ENCODE results near the gene ANKLE1. TPM values are rescaled to one million over a fixed set of nuclear protein-coding genes. Genes with fewer than 3 reads are reported as not detected.

ANKLE1 gene, protein sequence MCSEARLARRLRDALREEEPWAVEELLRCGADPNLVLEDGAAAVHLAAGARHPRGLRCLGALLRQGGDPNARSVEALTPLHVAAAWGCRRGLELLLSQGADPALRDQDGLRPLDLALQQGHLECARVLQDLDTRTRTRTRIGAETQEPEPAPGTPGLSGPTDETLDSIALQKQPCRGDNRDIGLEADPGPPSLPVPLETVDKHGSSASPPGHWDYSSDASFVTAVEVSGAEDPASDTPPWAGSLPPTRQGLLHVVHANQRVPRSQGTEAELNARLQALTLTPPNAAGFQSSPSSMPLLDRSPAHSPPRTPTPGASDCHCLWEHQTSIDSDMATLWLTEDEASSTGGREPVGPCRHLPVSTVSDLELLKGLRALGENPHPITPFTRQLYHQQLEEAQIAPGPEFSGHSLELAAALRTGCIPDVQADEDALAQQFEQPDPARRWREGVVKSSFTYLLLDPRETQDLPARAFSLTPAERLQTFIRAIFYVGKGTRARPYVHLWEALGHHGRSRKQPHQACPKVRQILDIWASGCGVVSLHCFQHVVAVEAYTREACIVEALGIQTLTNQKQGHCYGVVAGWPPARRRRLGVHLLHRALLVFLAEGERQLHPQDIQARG
- total RNA-seq, result 10 to 100 TPM in 2 of 3 donors, 1 to 10 TPM in 1; 7.6 to 19.0 (median 18.1) TPM

DNA sequence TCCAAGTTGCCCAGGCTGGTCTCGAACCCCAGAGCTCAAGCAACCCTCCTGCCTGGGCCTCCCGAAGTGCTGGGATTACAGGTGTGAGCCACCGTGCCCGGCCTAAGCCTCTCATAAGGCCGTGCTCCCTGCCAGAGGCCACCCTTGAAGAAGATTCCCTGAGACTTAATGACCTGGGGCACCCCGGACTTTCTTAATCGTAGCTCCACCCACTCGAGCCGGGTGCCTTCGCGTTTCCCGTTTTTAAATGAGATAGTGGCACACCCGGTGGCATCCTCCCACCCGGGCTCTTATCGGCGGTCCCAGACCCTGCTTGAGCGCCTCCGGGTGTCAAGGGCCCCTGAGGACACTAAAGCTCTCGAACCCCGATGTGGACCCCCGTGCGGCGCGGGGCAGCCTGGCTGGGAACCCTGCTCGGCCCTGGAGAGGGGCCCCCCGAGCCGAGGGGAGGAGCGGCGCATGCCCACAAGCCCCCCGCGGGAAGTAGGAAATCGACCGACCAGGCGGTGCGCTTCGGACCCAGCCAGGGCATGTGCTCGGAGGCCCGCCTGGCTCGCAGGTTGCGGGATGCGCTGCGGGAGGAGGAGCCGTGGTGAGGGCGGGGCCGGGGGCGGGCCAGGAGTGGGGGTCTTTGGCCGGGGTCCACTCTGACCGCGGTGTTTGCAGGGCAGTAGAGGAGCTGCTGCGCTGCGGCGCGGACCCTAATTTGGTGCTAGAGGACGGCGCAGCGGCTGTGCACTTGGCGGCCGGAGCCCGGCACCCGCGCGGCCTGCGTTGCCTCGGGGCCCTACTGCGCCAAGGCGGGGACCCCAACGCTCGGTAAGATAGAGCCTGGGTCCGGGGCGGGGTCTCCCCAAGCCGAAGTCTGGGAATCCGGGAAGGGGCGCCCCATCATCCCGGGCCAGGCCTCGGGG is at the start of gene ANKLE1:
ANKLE1 (plus strand) TSS at position 511 of the 914 bp plus-strand sequence; CDS start at position 531, 20 bp downstream.
- Mint-ChIP-seq H3K4me3 (peak within 1 kb of the TSS; percentile 82), H3K4me1 (ENCODE audit: low read depth) (peaks cover 7% of the 10 kb centered on the region), H3K36me3 (ENCODE audit: insufficient read depth) (peaks cover 6% of the 10 kb centered on the region), H3K27me3 (ENCODE audit: low read depth) (peaks cover under 1% of the 10 kb centered on the region), H3K9me3 (no peaks in the 10 kb centered on the region)
- no peak for DNase-seq
- ATAC-seq, result peak; percentile 25 to 57

DNA sequence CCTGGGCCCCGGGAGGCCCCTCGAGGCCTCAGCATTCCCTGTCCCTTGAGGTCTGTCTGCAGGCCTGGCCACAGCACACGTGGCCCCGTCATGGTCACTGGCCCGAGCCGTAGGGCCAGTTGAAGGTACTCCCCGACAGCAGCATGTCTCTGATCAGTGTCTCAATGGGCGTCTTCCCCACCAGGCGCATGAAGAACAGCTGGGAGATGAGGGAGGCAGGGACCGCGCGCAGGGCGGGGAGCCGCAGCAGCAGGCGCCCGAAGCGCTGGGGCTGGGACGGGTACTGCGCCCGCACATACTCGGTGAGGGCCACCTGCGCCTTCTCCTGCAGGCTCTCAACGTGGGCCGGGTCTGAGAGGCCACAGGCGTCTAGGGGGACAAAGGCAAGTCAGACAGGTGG is 49.4 kb upstream of the ANKLE1 start:
- DNase-seq (no peak), ATAC-seq (no peak)

DNA sequence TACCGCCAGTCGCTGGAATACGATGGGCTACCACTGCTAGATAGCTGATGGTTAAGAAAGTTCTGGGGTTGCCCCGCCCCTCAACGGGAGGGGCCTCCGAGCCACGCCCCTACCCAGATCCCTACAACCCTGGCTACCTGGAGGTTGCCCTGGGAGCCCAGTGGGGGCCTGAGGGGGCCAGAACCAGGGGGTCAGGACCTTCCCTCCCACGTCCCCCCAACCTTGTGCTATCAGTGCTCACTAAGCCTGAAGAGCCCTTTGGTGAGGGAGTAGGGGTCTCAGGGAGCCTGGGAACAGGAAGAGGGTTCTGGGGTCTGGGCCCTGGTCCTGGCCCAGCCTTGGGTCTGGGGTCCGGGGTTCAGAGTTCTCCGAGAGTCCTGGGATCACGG is 46.8 kb upstream of the ANKLE1 start:
- DNase-seq (peak; percentile 59), ATAC-seq (peak; percentile 63 to 73)
- Mint-ChIP-seq H3K4me3 (peak overlapping the region; percentile 83), H3K27me3 (ENCODE audit: low read depth) (no peaks in the 10 kb centered on the region), H3K9me3 (no peaks in the 10 kb centered on the region), H3K4me1 (ENCODE audit: low read depth) (peaks cover 14% of the 10 kb centered on the region), H3K36me3 (ENCODE audit: insufficient read depth) (no peaks in the 10 kb centered on the region)

More for the DNA sequence above, 49.4 kb upstream of the ANKLE1 start:
- peaks cover 14% of the 10 kb centered on the region for H3K4me1 Mint-ChIP-seq (ENCODE audit: low read depth)
- no peaks in the 10 kb centered on the region for H3K9me3 Mint-ChIP-seq
- H3K4me3 Mint-ChIP-seq, result no peak overlapping the region
- no peaks in the 10 kb centered on the region for H3K36me3 Mint-ChIP-seq (ENCODE audit: insufficient read depth)
- no peaks in the 10 kb centered on the region for H3K27me3 Mint-ChIP-seq (ENCODE audit: low read depth)

DNA sequence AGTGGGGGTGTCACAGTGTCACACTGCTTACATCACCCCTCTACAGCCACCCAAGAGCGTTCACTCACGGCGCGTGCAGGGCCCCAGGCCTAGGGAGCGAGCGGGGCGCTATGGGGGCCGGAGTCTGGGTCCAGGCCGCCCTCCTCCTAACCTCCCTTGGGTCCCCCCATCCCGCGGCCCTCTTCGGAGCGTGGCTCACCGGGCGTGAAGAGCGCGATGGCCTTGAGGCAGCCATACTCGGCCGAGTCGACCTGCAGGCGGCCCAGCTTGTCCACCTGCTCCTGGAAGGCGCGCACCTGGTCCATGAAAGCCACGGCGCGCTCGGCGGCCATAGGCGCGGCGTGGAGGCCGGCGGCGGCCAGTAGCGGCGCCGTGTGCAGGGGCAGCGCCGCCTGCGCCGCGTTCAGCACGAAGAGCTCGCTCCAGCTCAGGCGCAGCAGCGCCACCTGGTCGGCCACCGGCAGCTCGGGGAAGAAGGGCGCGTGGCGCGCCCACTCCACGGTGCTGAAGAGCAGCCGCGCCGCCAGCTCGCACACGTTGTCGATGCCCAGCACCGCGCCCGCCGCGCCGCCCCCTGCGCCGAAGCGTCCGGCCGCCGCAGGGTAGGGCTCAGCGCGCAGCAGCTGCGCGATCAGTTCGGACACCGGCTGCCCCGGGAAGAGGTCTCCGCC is 46.3 kb upstream of the ANKLE1 start:
- Mint-ChIP-seq H3K27me3 (ENCODE audit: low read depth) (no peaks in the 10 kb centered on the region), H3K36me3 (ENCODE audit: insufficient read depth) (no peaks in the 10 kb centered on the region), H3K4me1 (ENCODE audit: low read depth) (peaks cover 14% of the 10 kb centered on the region), H3K9me3 (no peaks in the 10 kb centered on the region), H3K4me3 (peak overlapping the region; percentile 83)
- DNase-seq (peak; percentile 77), ATAC-seq (peak; percentile 93)

DNA sequence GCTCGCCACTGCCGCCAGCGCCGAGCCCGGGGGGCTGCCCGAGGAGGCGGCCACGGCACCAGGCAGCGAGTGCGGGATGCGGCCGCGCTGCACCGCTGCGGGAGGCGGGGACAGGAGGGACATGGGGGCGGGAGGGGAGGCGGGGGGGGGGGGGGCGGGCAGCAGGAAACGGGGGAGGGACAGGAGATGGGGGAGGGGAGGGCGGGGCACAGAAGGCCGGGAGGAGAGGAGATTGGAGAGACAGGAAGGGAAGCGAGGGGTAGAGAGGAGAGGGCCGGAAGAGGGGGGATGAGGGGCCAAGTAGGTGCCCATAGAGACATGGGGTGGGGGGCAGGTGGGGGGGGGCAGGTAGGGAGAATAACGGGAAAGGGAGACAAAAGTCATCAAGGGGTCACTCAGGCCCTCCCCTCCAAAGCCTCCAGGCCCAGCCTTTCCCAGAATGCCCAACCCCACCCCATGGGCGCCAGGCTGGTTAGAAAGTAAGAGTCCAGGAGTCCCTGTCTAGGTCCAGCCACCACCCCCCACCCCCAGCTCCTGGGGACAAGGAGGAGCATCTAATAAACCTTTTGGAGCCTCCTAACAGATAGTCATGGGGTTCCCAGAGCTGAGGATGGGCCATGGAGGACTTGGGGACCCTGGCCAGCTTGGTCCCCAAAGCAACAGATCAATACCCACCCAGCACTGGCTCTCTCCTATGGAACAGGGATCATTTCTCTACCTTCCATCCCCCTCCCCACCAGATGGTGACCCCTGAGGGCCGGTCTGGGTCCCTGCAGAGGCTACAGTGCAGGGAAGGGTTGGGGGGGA is 45.5 kb upstream of the ANKLE1 start:
- ATAC-seq (peak; percentile 28 to 33), DNase-seq (no peak)
- Mint-ChIP-seq H3K36me3 (ENCODE audit: insufficient read depth) (no peaks in the 10 kb centered on the region), H3K27me3 (ENCODE audit: low read depth) (no peaks in the 10 kb centered on the region), H3K4me3 (peak overlapping the region; percentile 49), H3K9me3 (no peaks in the 10 kb centered on the region), H3K4me1 (ENCODE audit: low read depth) (peaks cover 14% of the 10 kb centered on the region)

DNA sequence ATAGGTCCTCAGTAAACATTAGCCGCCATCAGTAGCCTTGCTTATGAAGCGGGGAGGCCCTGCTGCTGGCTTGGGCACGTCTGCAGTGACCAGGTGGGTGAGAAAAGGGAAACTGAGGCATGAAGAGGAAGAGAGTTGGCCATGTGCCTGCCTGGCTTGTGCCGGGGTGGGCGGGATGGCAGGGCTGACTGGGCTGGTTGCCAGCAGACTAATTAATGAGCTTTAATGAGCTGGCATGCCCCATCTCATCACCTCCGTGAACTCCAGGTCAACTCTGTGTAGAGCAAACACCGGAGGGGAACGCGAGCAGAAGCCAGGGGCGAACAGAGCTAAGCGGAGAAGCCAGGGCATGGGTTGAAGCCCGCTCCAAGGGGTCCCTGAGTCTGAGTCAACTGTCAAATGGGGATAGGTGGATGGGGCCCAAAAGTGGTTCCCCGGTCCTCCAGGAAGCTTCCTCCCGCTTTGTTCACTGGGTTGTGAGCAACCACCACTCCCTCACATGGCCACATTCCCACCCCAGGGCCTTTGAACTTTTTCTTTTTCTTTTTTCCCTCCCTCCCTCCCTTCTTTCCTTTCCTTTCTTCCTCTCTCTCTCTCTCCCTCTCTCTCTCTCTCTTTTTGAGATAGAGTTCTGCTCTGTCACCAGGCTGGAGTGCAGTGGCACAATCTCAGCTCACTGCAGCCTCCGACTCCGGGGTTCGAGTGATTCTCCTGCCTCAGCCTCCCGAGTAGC is 44.7 kb upstream of the ANKLE1 start:
- H3K27me3 Mint-ChIP-seq (ENCODE audit: low read depth), result no peaks in the 10 kb centered on the region
- peak overlapping the region; percentile 49 for H3K4me3 Mint-ChIP-seq
- H3K9me3 Mint-ChIP-seq, result no peaks in the 10 kb centered on the region
- no peak for ATAC-seq
- H3K36me3 Mint-ChIP-seq (ENCODE audit: insufficient read depth), result no peaks in the 10 kb centered on the region
- no peak for DNase-seq
- H3K4me1 Mint-ChIP-seq (ENCODE audit: low read depth), result peaks cover 14% of the 10 kb centered on the region

DNA sequence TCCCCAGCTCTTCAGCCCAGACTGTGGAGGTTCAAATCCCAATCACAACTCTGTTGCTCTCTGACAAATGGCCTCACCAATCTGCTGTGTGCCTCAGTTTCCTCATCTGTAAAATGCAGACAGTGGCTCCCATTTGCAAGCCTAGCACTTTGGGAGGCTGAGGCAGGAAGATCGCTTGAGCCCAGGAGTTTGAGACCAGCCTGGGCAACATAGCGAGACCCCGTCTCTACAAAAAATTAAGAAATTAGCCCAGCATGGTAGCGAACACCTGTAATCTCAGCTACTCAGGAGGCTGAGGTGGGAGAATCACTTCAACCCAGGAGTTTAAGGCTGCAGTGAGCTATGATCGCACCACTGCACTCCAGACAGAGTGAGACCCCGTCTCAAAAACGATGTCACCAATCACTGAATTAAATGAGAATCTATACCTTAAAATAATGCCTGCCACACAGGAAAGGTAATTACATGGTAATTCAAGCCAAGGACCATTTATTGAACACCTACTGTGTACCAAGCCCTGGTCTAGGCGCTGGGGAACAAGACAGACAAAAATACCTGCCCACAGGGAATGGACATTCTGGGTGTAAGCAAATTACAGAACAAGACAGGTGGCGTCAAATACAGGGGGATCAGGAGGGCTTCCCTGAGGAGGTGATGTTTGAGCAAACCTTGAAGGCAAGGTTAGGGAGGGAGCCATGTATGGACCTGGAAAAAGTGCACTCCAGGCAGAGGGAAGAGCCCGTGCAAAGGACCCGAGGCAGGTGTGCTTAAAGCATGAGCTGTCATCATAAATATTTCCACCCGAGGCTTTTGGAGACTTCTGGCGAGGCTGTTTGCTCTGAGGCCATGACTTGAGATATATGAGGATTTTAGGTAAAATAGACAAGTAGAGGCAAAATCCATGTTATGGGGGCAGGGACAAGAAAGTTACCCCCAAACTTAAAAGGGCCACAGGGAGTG is 43.7 kb upstream of the ANKLE1 start:
- no peak for ATAC-seq
- Mint-ChIP-seq H3K9me3 (no peaks in the 10 kb centered on the region), H3K4me3 (peak overlapping the region; percentile 42), H3K4me1 (ENCODE audit: low read depth) (peaks cover 12% of the 10 kb centered on the region), H3K36me3 (ENCODE audit: insufficient read depth) (no peaks in the 10 kb centered on the region), H3K27me3 (ENCODE audit: low read depth) (no peaks in the 10 kb centered on the region)
- no peak for DNase-seq

DNA sequence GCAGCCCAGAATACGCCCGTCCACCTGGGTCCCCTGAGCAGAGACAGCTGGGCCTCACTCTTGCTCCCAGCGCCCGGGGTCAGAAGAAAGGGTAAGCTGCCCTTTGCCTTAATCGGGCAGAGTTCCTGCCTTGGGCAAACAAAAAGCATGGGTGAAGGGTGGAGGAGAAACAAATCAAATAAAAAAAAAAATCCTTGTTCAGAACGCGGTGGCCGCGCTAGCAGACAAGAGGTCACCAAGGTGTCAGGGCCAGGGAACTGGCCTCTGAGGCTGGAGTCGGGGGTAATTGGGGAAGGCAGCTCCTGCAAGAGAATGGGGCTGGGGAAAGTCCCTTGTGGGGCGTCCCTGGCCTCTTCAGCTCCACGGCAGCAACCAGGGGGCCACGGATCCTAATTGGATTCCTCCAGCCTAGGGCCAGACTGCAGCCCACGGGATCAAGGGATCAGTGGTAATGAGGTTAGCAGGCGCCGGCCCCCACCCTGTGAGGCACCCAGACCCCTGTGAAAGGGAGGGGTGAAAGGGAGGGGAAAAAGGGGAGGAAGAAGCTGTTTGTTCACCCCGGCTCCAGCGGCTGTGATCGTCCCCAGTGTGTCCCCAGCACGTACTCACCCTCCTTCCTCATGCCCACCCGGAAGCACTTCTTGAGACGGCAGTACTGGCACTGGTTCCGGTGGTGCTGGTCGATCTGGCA is 41.5 kb upstream of the ANKLE1 start:
- DNase-seq (no peak), ATAC-seq (no peak)
- H3K36me3 Mint-ChIP-seq (ENCODE audit: insufficient read depth), result no peaks in the 10 kb centered on the region
- H3K4me1 Mint-ChIP-seq (ENCODE audit: low read depth), result no peaks in the 10 kb centered on the region
- no peak overlapping the region for H3K4me3 Mint-ChIP-seq
- H3K9me3 Mint-ChIP-seq, result no peaks in the 10 kb centered on the region
- H3K27me3 Mint-ChIP-seq (ENCODE audit: low read depth), result no peaks in the 10 kb centered on the region

DNA sequence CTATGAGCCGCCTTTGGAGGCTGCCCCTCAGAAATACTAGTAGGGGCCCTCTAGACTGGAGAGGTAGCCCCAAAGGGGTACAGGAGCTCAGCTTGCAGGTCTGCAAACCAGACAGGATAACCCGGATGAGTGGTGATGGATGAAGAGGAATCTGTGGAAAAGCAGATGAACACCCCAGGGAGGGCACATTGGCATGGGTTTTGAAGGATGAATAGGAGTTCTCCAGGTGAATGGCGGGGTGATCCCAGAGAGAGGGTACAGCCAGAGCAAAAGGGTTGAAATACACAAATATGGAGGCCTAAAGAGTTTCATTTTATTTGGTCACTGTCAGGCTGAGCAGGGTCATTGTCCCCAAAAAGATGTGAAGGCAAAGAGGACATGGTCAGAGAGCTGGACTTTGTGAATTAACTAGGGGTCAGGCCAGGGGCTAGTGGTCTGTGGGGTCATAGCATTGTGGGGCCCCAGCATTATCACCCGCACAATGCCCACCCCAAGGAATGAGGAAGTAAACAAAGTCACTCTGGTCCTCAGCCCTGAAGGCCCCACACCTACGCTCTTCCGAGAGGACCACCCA is 40.8 kb upstream of the ANKLE1 start:
- ATAC-seq, result no peak
- DNase-seq, result no peak
- Mint-ChIP-seq H3K4me3 (no peak overlapping the region), H3K4me1 (ENCODE audit: low read depth) (no peaks in the 10 kb centered on the region), H3K36me3 (ENCODE audit: insufficient read depth) (no peaks in the 10 kb centered on the region), H3K27me3 (ENCODE audit: low read depth) (no peaks in the 10 kb centered on the region), H3K9me3 (no peaks in the 10 kb centered on the region)

DNA sequence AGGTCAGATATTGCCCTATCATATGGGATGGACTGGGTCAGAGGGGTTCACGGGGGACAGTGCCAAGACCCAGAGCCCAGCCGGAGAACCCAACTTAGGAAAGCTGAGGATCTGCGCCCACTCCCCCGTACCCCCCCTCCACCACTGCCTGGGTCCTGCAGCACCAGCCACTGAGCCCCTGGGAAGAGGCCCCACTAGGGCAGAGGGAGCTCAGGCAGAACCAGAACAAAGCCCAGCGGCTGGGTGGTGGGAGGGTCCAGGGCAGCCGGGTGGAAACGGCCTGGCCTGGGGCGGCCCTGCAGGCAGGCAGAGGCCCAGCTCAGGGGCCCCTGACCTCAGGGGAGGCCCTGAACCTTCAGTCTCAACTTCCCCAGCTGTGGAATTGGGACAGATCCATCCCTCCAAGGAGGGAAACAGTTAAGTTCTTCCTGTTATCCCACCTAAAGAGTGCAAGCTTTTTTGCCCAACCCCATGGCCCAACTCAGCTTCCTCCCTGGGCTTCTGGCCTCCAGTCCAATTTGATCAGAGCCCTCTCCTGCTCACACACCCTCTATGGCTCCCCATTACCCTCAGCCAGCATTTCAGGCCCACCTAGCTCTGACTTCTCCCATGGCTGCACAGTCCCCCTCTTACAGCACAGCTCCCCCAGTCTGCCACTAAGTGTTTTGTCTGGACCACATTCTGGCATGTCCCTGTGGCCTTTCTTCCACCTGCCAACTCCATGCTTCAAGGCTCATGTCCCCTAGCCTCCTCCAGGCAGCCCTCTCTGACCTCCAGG is 39.1 kb upstream of the ANKLE1 start:
- DNase-seq (no peak), ATAC-seq (no peak)
- Mint-ChIP-seq H3K4me3 (no peak overlapping the region), H3K27me3 (ENCODE audit: low read depth) (no peaks in the 10 kb centered on the region), H3K9me3 (no peaks in the 10 kb centered on the region), H3K36me3 (ENCODE audit: insufficient read depth) (no peaks in the 10 kb centered on the region), H3K4me1 (ENCODE audit: low read depth) (peaks cover 5% of the 10 kb centered on the region)

All from activated T-cell treated with anti-CD3 and anti-CD28 coated beads, Interleukin-2, amount 50 U/mL, for 4 hours (primary cell).